H1 (cell line): ENCODE results near the gene DPY19L3. TPM values are rescaled to one million over a fixed set of nuclear protein-coding genes. Genes with fewer than 3 reads are reported as not detected.

Experiments
- CREB1 ChIP-seq: IDR thresholded peaks from 2 replicates; pipeline ENCODE4 v1.6.1; 2012; ENCODE audit warnings: inconsistent platforms
- GABPA ChIP-seq: IDR thresholded peaks from 2 replicates; pipeline ENCODE4 v1.6.1; 2011; ENCODE audit warnings: mild to moderate bottlenecking, low read length, moderate library complexity, borderline replicate concordance; ENCODE audit not compliant: insufficient read depth
- KDM4A ChIP-seq: IDR thresholded peaks from one replicate; pipeline ENCODE4 v1.7.1; 2012; ENCODE audit warnings: low read depth, mild to moderate bottlenecking, moderate library complexity, low read length, inconsistent platforms; ENCODE audit not compliant: severe bottlenecking
- KDM5A ChIP-seq: fragments of 200-600 bp; IDR thresholded peaks from 2 replicates; pipeline ENCODE4 v1.7.1; 2012; ENCODE audit warnings: mild to moderate bottlenecking, low read length, inconsistent platforms, mixed read lengths
- POLR2AphosphoS5 ChIP-seq: IDR thresholded peaks from 2 replicates; pipeline ENCODE4 v1.6.1; 2011; ENCODE audit warnings: low read depth, low read length
- POU5F1 ChIP-seq: IDR thresholded peaks from 2 replicates; pipeline ENCODE4 v1.6.1; 2011; ENCODE audit warnings: low read depth, mild to moderate bottlenecking, low read length, moderate library complexity
- RBBP5 ChIP-seq: IDR thresholded peaks from 2 replicates; pipeline ENCODE4 v1.7.1; 2012; ENCODE audit warnings: low read depth, mild to moderate bottlenecking, inconsistent platforms, low read length, moderate library complexity, borderline replicate concordance
- RXRA ChIP-seq: IDR thresholded peaks from 2 replicates; pipeline ENCODE4 v1.6.1; 2011; ENCODE audit warnings: low read depth, mild to moderate bottlenecking, low read length, moderate library complexity; ENCODE audit not compliant: insufficient read depth
- SAP30 ChIP-seq: fragments of 300-600 bp; sonication (generic); IDR thresholded peaks from 2 replicates; pipeline ENCODE4 v1.7.1; 2012; ENCODE audit warnings: low read length, moderate library complexity, mild to moderate bottlenecking, inconsistent platforms; ENCODE audit not compliant: insufficient read depth, insufficient replicate concordance
- TCF12 ChIP-seq: IDR thresholded peaks from 2 replicates; pipeline ENCODE4 v1.6.1; 2011; ENCODE audit warnings: low read depth, mild to moderate bottlenecking, low read length
- TEAD4 ChIP-seq: IDR thresholded peaks from 2 replicates; pipeline ENCODE4 v1.6.1; 2012; ENCODE audit warnings: low read depth, low read length, inconsistent platforms, mixed read lengths
- polyA plus RNA-seq, 7 experiments: library from polyadenylated mRNA; depleted of rRNA in 3 of 7; stranded (reverse) in 5 of 7; unstranded in 2 of 7; fragments of >200 nt in 5 of 7; fragments of 200-250 nt in 2 of 7; gene quantifications; 1 replicate in 5 of 7; 2 replicates in 1 of 7; 4 replicates in 1 of 7; pipeline versions ENCODE4 v1.2.1 to v1.2.3, GENCODE V29; 2011 to 2013; ENCODE audit warnings: missing spikeins in 2 of 7, mixed read lengths in 2 of 7
- total RNA-seq: library from RNA; stranded (reverse); fragmentation: NEBNext Ultra II Directional; extraction: Animal tissue kit (Norgen Biotek cat#: 25700); gene quantifications from 2 replicates; pipeline ENCODE4 v1.2.1, GENCODE V29; 2021
- TF ChIP-seq, protein P1 (sequence below): fragments of 300-600 bp; sonication (generic); IDR thresholded peaks from 2 replicates; pipeline ENCODE4 v1.7.1; 2012; ENCODE audit warnings: low read length, moderate library complexity, mild to moderate bottlenecking, inconsistent platforms; ENCODE audit not compliant: insufficient replicate concordance

DPY19L3 gene
- total and polyA plus RNA-seq, 2 of the 8 experiments (the other 6 are each of a cell fraction or from before 2014, with no cell fraction given), result 35.3 to 60.2 TPM

GRCh38 chr19:32359581-32359980 is 46.0 kb upstream of the DPY19L3 start (continued):
- TF ChIP-seq, protein P1, sequence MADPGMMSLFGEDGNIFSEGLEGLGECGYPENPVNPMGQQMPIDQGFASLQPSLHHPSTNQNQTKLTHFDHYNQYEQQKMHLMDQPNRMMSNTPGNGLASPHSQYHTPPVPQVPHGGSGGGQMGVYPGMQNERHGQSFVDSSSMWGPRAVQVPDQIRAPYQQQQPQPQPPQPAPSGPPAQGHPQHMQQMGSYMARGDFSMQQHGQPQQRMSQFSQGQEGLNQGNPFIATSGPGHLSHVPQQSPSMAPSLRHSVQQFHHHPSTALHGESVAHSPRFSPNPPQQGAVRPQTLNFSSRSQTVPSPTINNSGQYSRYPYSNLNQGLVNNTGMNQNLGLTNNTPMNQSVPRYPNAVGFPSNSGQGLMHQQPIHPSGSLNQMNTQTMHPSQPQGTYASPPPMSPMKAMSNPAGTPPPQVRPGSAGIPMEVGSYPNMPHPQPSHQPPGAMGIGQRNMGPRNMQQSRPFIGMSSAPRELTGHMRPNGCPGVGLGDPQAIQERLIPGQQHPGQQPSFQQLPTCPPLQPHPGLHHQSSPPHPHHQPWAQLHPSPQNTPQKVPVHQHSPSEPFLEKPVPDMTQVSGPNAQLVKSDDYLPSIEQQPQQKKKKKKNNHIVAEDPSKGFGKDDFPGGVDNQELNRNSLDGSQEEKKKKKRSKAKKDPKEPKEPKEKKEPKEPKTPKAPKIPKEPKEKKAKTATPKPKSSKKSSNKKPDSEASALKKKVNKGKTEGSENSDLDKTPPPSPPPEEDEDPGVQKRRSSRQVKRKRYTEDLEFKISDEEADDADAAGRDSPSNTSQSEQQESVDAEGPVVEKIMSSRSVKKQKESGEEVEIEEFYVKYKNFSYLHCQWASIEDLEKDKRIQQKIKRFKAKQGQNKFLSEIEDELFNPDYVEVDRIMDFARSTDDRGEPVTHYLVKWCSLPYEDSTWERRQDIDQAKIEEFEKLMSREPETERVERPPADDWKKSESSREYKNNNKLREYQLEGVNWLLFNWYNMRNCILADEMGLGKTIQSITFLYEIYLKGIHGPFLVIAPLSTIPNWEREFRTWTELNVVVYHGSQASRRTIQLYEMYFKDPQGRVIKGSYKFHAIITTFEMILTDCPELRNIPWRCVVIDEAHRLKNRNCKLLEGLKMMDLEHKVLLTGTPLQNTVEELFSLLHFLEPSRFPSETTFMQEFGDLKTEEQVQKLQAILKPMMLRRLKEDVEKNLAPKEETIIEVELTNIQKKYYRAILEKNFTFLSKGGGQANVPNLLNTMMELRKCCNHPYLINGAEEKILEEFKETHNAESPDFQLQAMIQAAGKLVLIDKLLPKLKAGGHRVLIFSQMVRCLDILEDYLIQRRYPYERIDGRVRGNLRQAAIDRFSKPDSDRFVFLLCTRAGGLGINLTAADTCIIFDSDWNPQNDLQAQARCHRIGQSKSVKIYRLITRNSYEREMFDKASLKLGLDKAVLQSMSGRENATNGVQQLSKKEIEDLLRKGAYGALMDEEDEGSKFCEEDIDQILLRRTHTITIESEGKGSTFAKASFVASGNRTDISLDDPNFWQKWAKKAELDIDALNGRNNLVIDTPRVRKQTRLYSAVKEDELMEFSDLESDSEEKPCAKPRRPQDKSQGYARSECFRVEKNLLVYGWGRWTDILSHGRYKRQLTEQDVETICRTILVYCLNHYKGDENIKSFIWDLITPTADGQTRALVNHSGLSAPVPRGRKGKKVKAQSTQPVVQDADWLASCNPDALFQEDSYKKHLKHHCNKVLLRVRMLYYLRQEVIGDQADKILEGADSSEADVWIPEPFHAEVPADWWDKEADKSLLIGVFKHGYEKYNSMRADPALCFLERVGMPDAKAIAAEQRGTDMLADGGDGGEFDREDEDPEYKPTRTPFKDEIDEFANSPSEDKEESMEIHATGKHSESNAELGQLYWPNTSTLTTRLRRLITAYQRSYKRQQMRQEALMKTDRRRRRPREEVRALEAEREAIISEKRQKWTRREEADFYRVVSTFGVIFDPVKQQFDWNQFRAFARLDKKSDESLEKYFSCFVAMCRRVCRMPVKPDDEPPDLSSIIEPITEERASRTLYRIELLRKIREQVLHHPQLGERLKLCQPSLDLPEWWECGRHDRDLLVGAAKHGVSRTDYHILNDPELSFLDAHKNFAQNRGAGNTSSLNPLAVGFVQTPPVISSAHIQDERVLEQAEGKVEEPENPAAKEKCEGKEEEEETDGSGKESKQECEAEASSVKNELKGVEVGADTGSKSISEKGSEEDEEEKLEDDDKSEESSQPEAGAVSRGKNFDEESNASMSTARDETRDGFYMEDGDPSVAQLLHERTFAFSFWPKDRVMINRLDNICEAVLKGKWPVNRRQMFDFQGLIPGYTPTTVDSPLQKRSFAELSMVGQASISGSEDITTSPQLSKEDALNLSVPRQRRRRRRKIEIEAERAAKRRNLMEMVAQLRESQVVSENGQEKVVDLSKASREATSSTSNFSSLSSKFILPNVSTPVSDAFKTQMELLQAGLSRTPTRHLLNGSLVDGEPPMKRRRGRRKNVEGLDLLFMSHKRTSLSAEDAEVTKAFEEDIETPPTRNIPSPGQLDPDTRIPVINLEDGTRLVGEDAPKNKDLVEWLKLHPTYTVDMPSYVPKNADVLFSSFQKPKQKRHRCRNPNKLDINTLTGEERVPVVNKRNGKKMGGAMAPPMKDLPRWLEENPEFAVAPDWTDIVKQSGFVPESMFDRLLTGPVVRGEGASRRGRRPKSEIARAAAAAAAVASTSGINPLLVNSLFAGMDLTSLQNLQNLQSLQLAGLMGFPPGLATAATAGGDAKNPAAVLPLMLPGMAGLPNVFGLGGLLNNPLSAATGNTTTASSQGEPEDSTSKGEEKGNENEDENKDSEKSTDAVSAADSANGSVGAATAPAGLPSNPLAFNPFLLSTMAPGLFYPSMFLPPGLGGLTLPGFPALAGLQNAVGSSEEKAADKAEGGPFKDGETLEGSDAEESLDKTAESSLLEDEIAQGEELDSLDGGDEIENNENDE, result no peak
- TF ChIP-seq TCF12 (no peak), RBBP5 (no peak), POU5F1 (no peak), TEAD4 (no peak), RXRA (no peak), KDM5A (no peak), GABPA (no peak), CREB1 (no peak), SAP30 (no peak), POLR2AphosphoS5 (no peak), KDM4A (no peak)
